ENCODE measurements around the gene S100A9. TPM values are rescaled to one million over a fixed set of nuclear protein-coding genes. Genes with fewer than 3 reads are reported as not detected.

The S100A9 gene
- polyA plus RNA-seq, 1 donor from 2014 or later, result not detected

DNA sequence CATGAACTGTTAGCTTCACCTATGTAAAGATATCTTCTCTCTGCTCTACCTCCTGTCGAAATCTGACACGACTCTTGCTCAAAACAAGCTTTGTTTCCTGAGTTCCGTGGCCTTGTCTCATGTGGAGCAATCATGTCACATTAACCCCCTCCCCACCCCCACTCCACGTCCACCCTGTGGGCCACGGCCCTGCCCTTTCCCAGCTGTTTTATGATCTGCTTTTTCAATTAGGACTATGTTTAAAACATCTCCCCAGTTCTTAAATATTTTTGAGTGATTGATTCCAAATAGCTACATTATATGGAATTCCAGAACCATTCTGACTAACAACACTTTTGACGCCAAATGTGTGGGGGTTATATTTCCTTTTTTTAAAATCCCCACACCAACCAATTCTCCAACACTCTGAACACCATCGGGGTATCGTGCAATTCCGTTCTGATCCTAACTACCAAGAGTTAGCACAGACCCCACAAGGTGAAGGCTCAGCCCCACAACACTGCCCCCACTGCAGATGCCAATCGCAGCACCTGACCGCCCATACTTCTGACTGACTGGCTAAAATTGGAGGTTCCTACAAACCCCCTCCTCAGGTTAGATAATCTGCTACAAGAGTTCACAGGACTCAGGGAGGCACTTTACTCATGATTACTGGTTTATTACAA lies 45.9 kb downstream of the S100A9 start:
- H3K36me3 ChIP-seq (ENCODE audit: insufficient read depth, low read length), result no peaks in the 10 kb centered on the region
- no peaks in the 10 kb centered on the region for H3K9me2 ChIP-seq (ENCODE audit: insufficient read depth, low read length)
- H3K27ac ChIP-seq (ENCODE audit: low read length), result no peak overlapping the region
- H3F3A ChIP-seq (ENCODE audit: insufficient read depth, low read length, poor library complexity, severe bottlenecking), result no peaks in the 10 kb centered on the region
- no peak overlapping the region for H3K4me2 ChIP-seq (ENCODE audit: low read length)
- no peak overlapping the region for H3K9ac ChIP-seq (ENCODE audit: low read length)
- TF ChIP-seq EP300 (conservative IDR thresholded peaks at IDR 0.05; ENCODE audit: poor library complexity, severe bottlenecking) (no peak), EZH2 (IDR thresholded peaks at IDR 0.05; ENCODE audit: borderline replicate concordance, insufficient read depth, low read length, poor library complexity, severe bottlenecking) (no peak), MXI1 (conservative IDR thresholded peaks at IDR 0.05; ENCODE audit: poor library complexity, severe bottlenecking) (no peak), RAD21 (conservative IDR thresholded peaks at IDR 0.05) (no peak)
- no peak overlapping the region for H2AFZ ChIP-seq (ENCODE audit: low read depth, low read length)
- H3K79me2 ChIP-seq (replicated peaks; ENCODE audit: insufficient read depth, low read length), result no peaks in the 10 kb centered on the region
- no peaks in the 10 kb centered on the region for H4K20me1 ChIP-seq (ENCODE audit: insufficient read depth)
- no peaks in the 10 kb centered on the region for H3K27me3 ChIP-seq (ENCODE audit: insufficient read depth, low read depth, low read length)
- H3K4me3 ChIP-seq (ENCODE audit: low read length), result no peak overlapping the region
- H3K9me3 ChIP-seq (ENCODE audit: low read length), result no peaks in the 10 kb centered on the region

- Histone ChIP-seq H4K20me1 (ENCODE audit: insufficient read depth) (no peaks in the 10 kb centered on the region), H3K4me3 (ENCODE audit: low read length) (no peak overlapping the region), H3K27me3 (ENCODE audit: insufficient read depth, low read depth, low read length) (no peaks in the 10 kb centered on the region), H2AFZ (ENCODE audit: low read depth, low read length) (no peak overlapping the region), H3K27ac (ENCODE audit: low read length) (no peak overlapping the region), H3K4me2 (ENCODE audit: low read length) (no peak overlapping the region), H3K79me2 (replicated peaks; ENCODE audit: insufficient read depth, low read length) (no peaks in the 10 kb centered on the region), H3F3A (ENCODE audit: insufficient read depth, low read length, poor library complexity, severe bottlenecking) (no peaks in the 10 kb centered on the region), H3K9ac (ENCODE audit: low read length) (no peak overlapping the region), H3K36me3 (ENCODE audit: insufficient read depth, low read length) (no peaks in the 10 kb centered on the region), H3K9me2 (ENCODE audit: insufficient read depth, low read length) (no peaks in the 10 kb centered on the region), H3K9me3 (ENCODE audit: low read length) (no peaks in the 10 kb centered on the region)
- no peak for TF ChIP-seq EP300 (conservative IDR thresholded peaks at IDR 0.05; ENCODE audit: poor library complexity, severe bottlenecking)
- no peak for TF ChIP-seq RAD21 (conservative IDR thresholded peaks at IDR 0.05)
- TF ChIP-seq TAF1 (IDR thresholded peaks at IDR 0.05; ENCODE audit: low read depth), result no peak
- no peak for TF ChIP-seq SMC3 (conservative IDR thresholded peaks at IDR 0.05; ENCODE audit: poor library complexity)
- TF ChIP-seq CTCF (IDR thresholded peaks at IDR 0.05; ENCODE audit: poor library complexity, severe bottlenecking), result no peak
- TF ChIP-seq REST (IDR thresholded peaks at IDR 0.05; ENCODE audit: borderline replicate concordance), result no peak
- TF ChIP-seq POLR2AphosphoS5 (IDR thresholded peaks at IDR 0.05), result no peak
- TF ChIP-seq EZH2 (IDR thresholded peaks at IDR 0.05; ENCODE audit: borderline replicate concordance, insufficient read depth, low read length, poor library complexity, severe bottlenecking), result no peak
- TF ChIP-seq MXI1 (conservative IDR thresholded peaks at IDR 0.05; ENCODE audit: poor library complexity, severe bottlenecking), result no peak
These were observed 46.5 kb downstream of the S100A9 start for GRCh38 chr1:153404086-153404635.

Measured in neural cell (in vitro differentiated cells).